Right forelimb (tissue), 1 donor: ENCODE measurements around the gene DDX52.

Experiments used
- DNase-seq: peaks from one replicate; pipeline ENCODE4 v3.0.0-alpha.2; 2018

Gene DDX52

DNA sequence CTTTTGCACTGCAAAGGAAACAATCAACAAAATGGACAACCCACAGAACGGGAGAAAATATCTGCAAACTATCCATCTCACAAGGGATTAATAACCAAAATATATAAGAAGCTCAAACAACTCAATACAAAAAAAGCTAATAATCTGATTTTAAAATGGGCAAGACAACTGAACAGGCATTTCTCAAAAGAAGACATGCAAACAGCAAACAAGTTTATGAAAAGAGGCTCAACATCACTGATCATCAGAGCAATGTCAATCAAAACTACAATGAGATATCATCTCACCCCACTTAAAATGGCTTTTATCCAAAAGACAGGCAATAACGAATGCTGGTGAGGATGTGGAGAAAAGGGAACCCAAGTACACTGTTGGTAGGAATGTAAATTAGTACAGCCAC is 68.8 kb downstream of the DDX52 start:
- no peak for DNase-seq

DNA sequence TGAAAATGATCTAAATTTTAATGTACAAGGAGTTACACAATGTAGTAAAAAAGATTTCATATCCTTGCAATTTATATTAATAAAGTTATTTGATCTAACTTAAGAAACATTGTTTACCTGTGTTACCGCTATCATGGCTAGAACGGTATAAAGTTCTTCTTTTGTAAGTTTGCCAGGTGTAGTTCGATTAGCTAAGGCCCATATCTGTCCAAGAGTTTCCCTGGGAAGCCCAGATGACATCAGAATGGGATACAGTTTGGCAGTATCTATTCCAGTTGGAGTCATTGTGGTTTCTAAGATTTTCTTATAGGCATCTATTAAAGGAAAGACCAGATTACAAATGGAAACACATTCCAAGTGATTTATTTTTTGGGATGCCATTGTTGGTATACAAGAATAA is 71.6 kb downstream of the DDX52 start:
- DNase-seq: no peak

DNA sequence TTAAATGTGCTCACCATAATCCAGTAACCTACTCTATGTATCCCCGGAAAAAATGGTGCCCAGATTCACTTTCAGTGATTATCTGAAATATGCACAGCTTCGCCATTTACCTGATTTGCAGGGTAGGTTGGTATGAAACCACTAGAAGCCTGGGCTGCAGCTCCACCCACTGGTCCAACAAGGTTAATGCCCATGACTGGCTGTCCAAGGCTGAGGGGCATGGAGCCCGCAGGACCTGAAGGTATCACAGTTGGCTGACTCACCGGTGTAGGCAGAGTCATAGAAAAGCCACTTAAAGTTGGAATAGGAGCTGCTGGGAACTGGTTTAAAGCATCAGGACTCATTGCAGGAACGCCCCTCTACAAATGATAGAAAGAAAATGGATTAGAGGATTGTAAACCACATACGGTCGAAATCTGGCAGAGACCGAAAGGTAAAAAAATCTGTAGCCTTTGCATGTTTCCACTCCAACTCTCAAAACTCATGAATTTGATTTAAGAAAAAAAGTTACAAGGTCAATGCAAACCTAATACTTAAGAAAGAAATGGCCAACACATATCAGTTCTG is 72.6 kb downstream of the DDX52 start:
- DNase-seq: peak; percentile 46

DNA sequence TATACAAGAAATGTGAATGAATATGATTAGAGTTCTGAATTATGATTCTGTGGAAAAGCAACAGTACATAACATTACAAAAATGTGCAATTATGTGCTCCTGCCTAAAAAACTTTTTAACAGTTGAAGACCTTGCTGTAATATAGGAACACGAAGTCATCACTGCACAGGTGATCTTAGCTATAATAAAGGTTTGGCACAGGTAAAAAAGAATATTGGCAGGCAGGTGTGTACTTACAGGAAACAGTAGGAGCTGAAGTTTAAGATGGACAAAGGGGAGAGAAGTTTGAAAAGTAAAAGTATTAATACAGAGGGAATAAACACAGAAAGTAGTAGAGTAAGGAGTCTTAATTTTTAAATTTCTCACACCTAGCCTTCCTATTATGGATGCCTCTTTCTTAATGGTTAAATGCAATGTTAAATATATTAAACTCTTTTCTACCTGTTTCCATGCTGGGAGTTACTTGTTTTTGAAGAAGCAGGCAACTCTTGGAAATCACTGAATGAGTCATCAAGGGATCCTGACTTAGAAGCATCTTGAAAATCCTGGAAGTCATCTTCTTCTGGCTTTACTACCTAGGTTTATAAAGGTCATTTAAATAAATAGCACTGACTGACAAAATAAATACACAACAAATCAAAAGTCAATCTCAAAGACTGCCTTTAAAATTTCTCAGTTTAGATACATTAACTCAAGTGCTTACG is 74.7 kb downstream of the DDX52 start:
- DNase-seq: no peak

DNA sequence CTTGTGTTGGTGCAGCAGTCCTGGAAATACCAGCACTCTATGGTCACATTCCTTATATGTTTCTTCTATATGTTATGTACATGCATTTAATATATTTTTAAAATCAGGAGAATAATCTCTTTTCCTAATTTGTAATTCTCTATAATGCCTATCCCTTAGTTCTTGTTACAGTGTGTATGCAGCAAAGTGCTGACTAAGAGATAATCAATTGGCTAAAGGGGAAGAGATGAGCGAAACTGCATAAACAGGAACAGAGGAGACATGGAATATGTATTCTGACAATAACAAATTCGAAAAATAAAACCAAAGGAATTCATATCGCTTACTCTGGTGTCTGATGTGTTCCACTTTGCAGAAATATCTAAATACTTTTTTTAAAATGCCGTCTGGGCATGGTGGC is 75.7 kb downstream of the DDX52 start:
- no peak for DNase-seq

DNA sequence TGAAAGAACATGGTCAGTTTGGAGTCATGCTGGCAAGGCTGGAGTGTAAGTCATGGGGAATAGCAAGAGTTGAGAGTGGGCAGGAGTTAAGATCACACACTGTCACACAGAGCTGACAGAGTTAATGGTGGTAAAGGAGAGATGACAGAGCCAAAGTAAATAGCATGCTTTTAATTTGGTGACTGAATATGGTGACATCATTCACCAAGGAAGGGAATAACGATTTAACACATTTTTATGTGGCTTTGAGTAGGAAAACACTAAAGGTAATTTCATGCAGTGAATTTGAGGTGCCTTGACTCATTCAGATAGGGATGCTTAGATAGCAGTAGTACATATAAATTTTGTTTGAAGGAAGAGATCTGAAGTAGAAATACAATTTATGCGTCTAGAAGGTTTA is 76.1 kb downstream of the DDX52 start:
- no peak for DNase-seq

DNA sequence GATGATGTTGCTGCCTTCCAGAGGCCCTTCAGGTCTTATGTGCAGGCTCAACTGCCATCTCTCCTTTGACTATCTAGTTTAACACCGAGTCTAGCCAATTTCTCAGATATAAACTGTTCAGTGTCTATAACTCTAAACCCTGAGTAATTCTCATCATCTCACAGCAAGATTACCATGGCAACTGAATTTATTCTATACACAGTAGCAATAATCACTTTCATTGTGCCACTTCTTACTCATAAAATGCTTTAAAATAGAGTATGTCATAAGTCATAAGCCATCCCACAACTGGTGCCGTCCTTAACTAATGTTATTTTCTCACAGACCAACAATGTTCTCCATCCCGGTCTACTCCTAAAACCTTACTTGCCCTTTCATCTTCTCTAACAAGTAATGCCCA is 79.0 kb downstream of the DDX52 start:
- DNase-seq: no peak

DNA sequence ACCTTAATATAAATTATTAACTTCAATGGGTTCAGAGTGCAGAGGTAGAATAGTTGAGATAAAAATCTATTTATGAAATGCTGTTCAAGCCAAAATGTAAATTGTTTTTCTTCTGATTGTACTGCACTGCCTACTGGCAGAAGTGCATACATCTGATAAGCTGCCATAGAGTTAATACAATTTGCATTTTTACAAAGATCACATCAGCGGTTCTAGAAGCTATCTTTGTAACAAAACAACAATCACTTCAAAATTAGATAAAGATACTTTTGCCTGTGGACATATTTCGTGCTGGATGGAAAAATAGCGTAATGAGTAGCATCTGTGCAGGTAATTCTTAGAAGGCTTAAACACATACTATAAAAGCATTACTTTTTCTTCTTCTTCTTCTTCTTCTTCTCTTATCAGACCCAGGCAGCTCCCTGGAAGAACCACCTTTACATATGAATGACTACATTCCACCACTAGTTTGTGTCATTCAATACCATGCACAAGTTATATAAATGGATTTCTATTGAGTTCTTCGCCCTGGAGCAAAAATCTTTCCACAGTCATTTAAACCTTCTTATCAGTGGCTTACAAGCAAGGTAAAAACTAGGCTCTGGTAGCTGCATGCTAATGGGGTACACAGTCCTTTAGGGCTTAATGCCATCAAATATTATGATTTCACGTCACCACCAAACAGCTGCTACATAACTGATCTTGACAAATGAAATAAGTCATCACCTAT is 81.1 kb downstream of the DDX52 start:
- no peak for DNase-seq
